HG02623 (cell line): ENCODE results near the gene YWHAQ.

Experiments
- ATAC-seq: cut with Tn5 transposase; IDR thresholded peaks from one replicate; pipeline ENCODE4 v1.9.1; 2021; ENCODE audit warnings: moderate library complexity; ENCODE audit not compliant: unreplicated experiment

The YWHAQ gene

GRCh38 chr2:9655441-9656269 lies 24.9 kb upstream of the YWHAQ start:
- no peak for ATAC-seq

GRCh38 chr2:9654452-9655100 lies 23.8 kb upstream of the YWHAQ start:
- no peak for ATAC-seq

DNA sequence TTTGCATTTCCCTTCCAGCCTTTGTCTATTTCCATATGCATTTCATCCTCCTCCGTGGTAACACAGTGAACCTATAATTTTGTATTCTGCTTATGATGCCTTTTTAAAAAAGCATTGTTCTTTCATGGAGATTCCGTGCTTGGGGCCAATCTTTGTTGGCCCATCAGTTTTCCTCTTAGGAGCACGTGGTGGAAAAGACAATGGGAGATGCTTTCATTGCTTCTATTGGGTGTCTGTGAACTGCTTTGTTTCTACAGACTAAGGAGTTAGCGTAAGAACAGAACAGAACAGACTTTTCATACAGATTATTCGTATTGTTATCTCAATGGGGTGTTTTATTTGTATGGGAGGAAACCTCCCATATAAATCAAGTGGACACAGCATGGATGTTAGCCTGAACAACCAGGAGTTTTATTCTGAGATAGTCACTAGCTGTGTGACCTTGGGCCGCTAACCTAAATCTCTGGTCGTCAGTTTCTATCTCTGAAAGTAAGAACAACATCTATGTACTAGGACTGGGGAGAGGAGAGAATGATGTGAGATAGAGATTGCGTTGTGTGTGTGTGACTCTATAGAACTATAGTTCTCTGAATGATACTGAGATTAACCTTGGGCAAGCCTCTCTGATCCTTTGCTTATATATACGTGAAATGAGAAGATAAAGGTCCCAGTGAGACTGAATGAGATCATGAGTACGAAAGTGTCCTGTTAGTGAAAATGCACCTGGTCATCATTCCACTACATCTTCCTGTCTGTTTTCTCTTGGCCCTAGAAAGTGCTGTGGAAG lies 22.9 kb upstream of the YWHAQ start:
- ATAC-seq = no peak

DNA sequence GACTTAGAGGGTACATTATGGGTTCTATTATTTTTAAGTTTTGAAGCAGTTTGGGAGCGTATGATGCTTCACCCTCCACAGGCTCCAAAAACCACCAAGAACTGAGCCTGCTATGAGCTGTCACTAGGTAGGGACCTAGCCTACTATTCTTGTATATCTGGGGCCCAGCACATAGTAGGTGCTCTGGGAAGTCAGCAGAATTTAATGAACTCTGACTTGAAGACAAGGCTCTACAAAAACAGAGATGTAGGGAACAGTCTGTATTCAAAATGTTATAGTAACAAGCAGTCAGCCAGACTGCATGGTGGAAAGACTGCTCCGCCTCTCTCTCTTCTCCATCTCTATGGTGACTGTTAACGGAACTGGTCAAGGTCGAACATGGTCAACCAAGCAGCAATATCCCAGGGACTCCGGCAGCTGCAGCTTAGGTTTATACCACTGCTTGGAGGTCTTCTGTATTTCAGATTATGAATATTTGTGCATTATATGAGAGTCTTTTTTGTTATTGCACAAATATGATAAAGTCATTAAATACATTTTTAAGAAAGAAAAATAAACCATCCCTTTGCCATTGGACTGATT lies 22.2 kb upstream of the YWHAQ start:
- ATAC-seq = no peak

DNA sequence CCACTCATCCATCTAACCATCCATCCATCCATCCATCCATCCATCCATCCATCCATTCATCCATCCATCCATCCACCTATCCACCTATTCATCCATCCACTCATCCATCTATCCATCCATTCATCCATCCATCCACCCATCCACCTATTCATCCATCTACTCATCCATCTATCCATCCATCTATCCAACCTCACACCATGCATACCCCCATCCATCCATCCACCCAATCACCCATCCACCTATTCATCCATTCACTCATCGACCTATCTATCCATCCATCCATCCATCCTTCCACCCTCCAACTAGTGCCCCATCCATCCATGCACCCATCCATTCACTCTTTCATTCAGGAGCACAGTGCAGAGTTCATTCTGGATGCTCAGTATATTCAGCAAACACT lies 21.5 kb upstream of the YWHAQ start:
- no peak for ATAC-seq

GRCh38 chr2:9650119-9650821 lies 19.5 kb upstream of the YWHAQ start:
- ATAC-seq = no peak

DNA sequence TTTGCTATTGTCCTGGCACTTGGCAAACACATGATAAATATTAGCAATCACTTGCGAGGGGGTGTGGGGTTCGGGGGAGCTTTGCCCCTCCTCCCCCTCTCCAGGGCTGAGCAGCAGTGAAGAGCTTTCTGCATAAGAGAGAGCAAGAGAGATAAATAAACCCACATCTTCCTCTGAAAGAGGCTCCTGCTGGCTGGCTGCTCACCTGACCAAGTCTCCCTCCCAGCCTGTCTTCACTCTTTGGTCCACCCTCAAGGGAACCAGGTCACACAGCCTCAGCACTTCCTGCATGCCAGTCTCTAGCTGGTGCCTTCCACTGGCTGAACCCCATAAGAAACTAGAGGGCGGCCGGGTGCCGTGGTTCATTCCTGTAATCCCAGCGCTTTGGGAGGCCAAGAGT lies 18.5 kb upstream of the YWHAQ start:
- ATAC-seq = no peak

DNA sequence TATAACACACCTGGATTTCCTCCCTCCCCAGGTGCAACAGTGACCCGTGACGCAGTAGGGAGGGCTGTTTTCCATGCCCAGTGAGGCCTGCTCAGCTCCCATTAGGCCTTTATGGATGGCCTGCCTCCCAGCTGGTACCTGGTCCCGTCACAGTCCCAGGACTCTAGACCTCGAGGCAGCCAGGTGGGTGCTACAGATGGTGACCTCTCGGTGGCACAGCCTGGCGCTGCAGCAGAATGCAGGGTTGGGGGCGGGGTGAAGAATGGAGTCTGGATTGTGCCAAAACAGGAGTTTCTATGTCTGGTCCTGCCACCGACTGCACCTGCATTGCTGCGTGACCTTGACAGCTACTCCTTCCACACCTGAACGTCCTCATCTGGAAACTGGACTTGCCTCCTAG lies 18.0 kb upstream of the YWHAQ start:
- ATAC-seq = no peak

DNA sequence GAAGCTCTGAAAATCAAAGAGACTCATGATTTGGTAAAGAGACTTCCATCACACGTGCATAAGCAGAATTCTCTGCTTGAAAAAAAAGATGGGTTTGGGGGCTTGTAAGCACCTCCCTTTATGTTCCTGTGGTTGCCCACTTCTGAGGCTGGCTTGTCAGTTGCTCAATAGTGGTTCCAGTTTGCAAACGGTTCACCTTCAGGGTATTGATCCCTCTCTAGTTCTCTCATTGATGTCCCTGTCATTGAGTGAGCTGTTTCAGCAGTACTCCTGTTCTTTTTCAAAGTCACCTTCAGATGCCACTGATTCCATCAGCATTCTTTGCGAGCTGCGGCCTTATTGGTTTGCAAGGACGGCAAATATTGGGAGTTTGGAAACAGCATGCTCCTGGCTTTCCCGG lies 17.1 kb upstream of the YWHAQ start:
- ATAC-seq = no peak

- ATAC-seq = no peak
Observed at GRCh38 chr2:9646196-9647030, 15.6 kb upstream of the YWHAQ start.

- no peak for ATAC-seq
Observed at GRCh38 chr2:9644603-9645002, 13.8 kb upstream of the YWHAQ start.

- ATAC-seq = no peak
Observed at GRCh38 chr2:9644021-9644420, 13.2 kb upstream of the YWHAQ start.

GRCh38 chr2:9641641-9642040 lies 10.8 kb upstream of the YWHAQ start:
- no peak for ATAC-seq

GRCh38 chr2:9640403-9641104 lies 9.8 kb upstream of the YWHAQ start:
- ATAC-seq = no peak

- no peak for ATAC-seq
Observed at GRCh38 chr2:9639740-9640343, 9.0 kb upstream of the YWHAQ start.

GRCh38 chr2:9639000-9639602 lies 8.3 kb upstream of the YWHAQ start:
- no peak for ATAC-seq

- no peak for ATAC-seq
Observed at GRCh38 chr2:9638532-9638931, 7.7 kb upstream of the YWHAQ start.

DNA sequence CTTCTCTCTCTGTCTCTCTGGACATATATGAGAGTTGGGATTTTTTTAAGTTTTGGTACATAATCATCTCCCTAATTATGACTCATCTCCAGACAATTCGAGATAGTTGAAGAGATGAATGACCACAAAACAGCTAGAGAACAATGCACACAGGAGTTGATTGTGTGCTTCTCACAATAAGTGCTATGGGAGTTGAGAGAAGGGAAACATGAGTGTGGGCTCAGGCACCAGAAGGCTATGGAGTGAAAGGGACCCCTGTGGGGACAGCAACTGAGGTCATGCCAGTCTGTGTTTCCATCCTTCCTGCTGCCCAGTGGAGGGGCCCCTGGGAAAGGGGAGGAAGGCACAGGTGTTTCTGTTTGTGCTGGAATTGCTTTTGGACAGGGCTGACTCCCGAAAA lies 6.5 kb upstream of the YWHAQ start:
- ATAC-seq = no peak

DNA sequence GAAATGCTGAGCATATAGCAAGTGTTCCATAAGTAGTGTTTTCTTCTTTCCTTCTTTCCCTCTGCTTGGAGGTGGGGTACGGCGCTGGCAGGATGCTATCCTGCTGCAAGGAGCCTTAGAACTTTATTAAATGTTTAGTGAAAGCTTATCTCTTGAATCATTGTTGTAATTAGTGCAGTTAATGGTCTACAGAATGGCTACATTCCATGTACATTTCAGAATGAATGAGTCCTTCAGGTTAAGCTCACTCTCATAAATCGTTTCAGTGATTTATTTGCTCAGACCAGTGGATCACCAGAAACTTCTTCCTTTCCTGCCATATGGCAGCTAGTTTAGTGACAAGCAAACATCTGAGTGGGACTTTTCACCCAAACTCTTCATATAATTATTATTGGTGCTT lies 3.3 kb upstream of the YWHAQ start:
- ATAC-seq = no peak
